ENCODE data around the gene CCT8L2.
"Not testable (repeated sequence)": the region's sequence is repeated elsewhere in the genome, so short reads cannot be mapped to it uniquely, and the experiment has no call there.

The CCT8L2 gene

GRCh38 chr22:16594026-16594425 is 1.4 kb upstream of the CCT8L2 start:
- DNase-seq = no peak

GRCh38 chr22:16592231-16592630 is 379 bp downstream of the CCT8L2 start:
- not testable (repeated sequence) for DNase-seq

- DNase-seq = not testable (repeated sequence)
Measured at GRCh38 chr22:16591136-16591535, 1.5 kb downstream of the CCT8L2 start.

- DNase-seq = no peak
Measured at GRCh38 chr22:16586991-16587390, 5.6 kb downstream of the CCT8L2 start.

- no peak for DNase-seq
Measured at GRCh38 chr22:16586170-16586569, 6.4 kb downstream of the CCT8L2 start.

GRCh38 chr22:16580872-16581271 is 11.7 kb downstream of the CCT8L2 start:
- not testable (repeated sequence) for DNase-seq

GRCh38 chr22:16569240-16569834 is 23.3 kb downstream of the CCT8L2 start:
- DNase-seq = not testable (repeated sequence)

GRCh38 chr22:16568425-16568758 is 24.2 kb downstream of the CCT8L2 start:
- DNase-seq = no peak

- DNase-seq = not testable (repeated sequence)
Measured at GRCh38 chr22:16567617-16568424, 24.8 kb downstream of the CCT8L2 start.

GRCh38 chr22:16566421-16567151 is 26.0 kb downstream of the CCT8L2 start:
- not testable (repeated sequence) for DNase-seq

GRCh38 chr22:16565585-16566420 is 26.8 kb downstream of the CCT8L2 start:
- DNase-seq = not testable (repeated sequence)

- not testable (repeated sequence) for DNase-seq
Measured at GRCh38 chr22:16564837-16565584, 27.6 kb downstream of the CCT8L2 start.

GRCh38 chr22:16563555-16564520 is 28.8 kb downstream of the CCT8L2 start:
- DNase-seq = no peak

- DNase-seq = no peak
Measured at GRCh38 chr22:16562711-16563554, 29.7 kb downstream of the CCT8L2 start.

GRCh38 chr22:16561093-16561658 is 31.4 kb downstream of the CCT8L2 start:
- DNase-seq = not testable (repeated sequence)

GRCh38 chr22:16560651-16561050 is 32.0 kb downstream of the CCT8L2 start:
- DNase-seq = not testable (repeated sequence)

GRCh38 chr22:16559996-16560395 is 32.6 kb downstream of the CCT8L2 start:
- not testable (repeated sequence) for DNase-seq

- no peak for DNase-seq
Measured at GRCh38 chr22:16559056-16559955, 33.3 kb downstream of the CCT8L2 start.
